ENCODE data around the gene ATP5F1E. TPM values are rescaled to one million over a fixed set of nuclear protein-coding genes. Genes with fewer than 3 reads are reported as not detected.

ATP5F1E gene
- total and polyA plus RNA-seq, 10 of the 15 experiments (the other 5 are each of a cell fraction or from before 2014, with no cell fraction given) = 49.0 to 407 (median 117) TPM

DNA sequence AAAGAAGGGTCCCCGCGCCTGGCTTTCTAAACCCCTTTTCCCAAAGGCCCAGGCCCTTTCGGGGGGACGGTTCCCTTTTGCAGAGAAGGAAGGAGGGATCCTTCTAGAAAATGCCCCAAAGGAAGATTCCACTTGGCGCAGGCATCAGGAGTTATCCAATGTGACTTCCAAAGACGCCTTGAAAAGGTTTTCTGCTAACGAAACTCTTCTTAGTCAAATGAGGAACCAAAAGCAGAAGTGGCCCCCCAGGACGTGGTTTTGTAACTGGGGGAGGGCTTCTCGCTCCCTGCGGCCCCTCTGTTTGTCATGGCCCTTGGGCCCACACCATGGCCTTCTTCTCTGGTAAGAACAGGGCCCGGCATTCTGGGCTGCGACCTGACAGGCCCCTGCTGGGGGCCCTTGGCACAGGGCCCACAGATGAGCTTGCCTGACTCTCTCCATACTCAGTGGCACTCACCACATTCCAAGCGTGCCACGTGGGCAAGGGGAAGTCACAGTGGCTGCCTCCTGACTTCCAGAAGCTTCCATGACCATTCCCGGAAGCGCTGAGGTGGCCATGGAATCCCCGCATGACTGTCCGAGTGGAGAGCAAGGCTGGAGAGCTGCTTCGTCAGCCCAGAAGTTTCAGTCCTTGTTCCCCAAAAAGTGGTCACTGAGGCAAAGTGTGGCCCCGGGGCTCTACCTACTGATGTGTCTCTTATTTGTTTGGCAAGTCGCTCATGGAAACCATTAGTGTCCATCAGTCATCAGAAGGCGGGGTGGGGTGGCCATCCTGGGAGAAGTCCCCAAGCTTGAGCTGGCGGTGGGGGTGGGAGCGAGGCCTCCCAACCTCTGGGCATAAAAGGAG, 24.2 kb downstream of the ATP5F1E start (continued):
- TF ChIP-seq MTA2 (IDR thresholded peaks at IDR 0.05; ENCODE audit: low read depth) (peak; percentile 92), ZBTB40 (IDR thresholded peaks at IDR 0.05; ENCODE audit: borderline replicate concordance) (no peak), USF2 (IDR thresholded peaks at IDR 0.05; ENCODE audit: borderline replicate concordance, low read depth, low read length) (no peak), FOXK2 (IDR thresholded peaks at IDR 0.05) (no peak), FOXM1 (IDR thresholded peaks at IDR 0.05; ENCODE audit: low read depth, low read length) (peak; percentile 92), WRNIP1 (IDR thresholded peaks at IDR 0.05; ENCODE audit: borderline replicate concordance, low read depth, low read length) (no peak), MYC (IDR thresholded peaks at IDR 0.05; ENCODE audit: insufficient read depth, insufficient read length, insufficient replicate concordance, low read length, severe bottlenecking) (no peak), ZNF207 (IDR thresholded peaks at IDR 0.05; ENCODE audit: borderline replicate concordance) (peak; percentile 71; the same call in 1 of the 2 replicates), ATF7 (IDR thresholded peaks at IDR 0.05; ENCODE audit: low read depth) (peak; percentile 61), POLR2AphosphoS5 (IDR thresholded peaks at IDR 0.05; ENCODE audit: low read length) (peak; percentile 56; the same call in 1 of the 2 replicates), BRCA1 (IDR thresholded peaks at IDR 0.05; ENCODE audit: low read depth, low read length) (no peak), KLF5 (IDR thresholded peaks at IDR 0.05; ENCODE audit: partially characterized antibody) (no peak), SMAD5 (IDR thresholded peaks at IDR 0.05; ENCODE audit: low read depth) (0 out of 2 replicates have a peak, but pooled peaks have one; percentile 34), PAX8 (IDR thresholded peaks at IDR 0.05) (no peak), SMAD1 (IDR thresholded peaks at IDR 0.05; ENCODE audit: low read depth, partially characterized antibody) (peak; percentile 40), BMI1 (IDR thresholded peaks at IDR 0.05; ENCODE audit: borderline replicate concordance) (peak; percentile 74), CEBPZ (IDR thresholded peaks at IDR 0.05; ENCODE audit: low read depth, low read length) (no peak), SREBF1 (IDR thresholded peaks at IDR 0.05; ENCODE audit: low read length) (no peak), NFYA (IDR thresholded peaks at IDR 0.05; ENCODE audit: borderline replicate concordance, low read depth, low read length) (no peak), IRF3 (IDR thresholded peaks at IDR 0.05) (no peak), NFXL1 (IDR thresholded peaks at IDR 0.05; ENCODE audit: borderline replicate concordance) (no peak)

Data from GM12878 (cell line).